Vagina (tissue), 2 donors: ENCODE measurements around the gene MRAS.

ENCODE experiments used
- CTCF ChIP-seq, 3 experiments: fragments of 450-650 bp in 2 of 3; fragments of 200-600 bp in 1 of 3; sonication (generic) in 1 of 3; IDR thresholded peaks; one replicate each; pipeline ENCODE4 v1.5.1; 2017 to 2019; ENCODE audit warnings: antibody characterized with exemption in 3 of 3, mild to moderate bottlenecking in 2 of 3, moderate library complexity in 2 of 3
- POLR2A ChIP-seq, 2 donors: fragments of 450-650 bp; IDR thresholded peaks; one replicate each; pipeline ENCODE4 v1.6.1; 2017; ENCODE audit warnings: antibody characterized with exemption in 2 of 2, mild to moderate bottlenecking in 2 of 2, moderate library complexity in 2 of 2
- POLR2AphosphoS5 ChIP-seq, 2 donors: sonication (generic); formaldehyde crosslinking; IDR thresholded peaks; one replicate each; pipeline ENCODE4 v1.9.0; 2017; ENCODE audit warnings: antibody characterized with exemption in 2 of 2, mild to moderate bottlenecking in 2 of 2, low read depth in 1 of 2; ENCODE audit not compliant: insufficient read depth in 1 of 2

- no peak for TF ChIP-seq CTCF (IDR thresholded peaks at IDR 0.05)
- no peak for TF ChIP-seq POLR2A (IDR thresholded peaks at IDR 0.05)
- TF ChIP-seq POLR2AphosphoS5 (IDR thresholded peaks at IDR 0.05; ENCODE audit: insufficient read depth in 1 of 2, low read depth in 1 of 2): no peak
Measured at GRCh38 chr3:138361561-138361971, 13.2 kb downstream of the MRAS start.
